GM12878 (cell line): ENCODE data around the gene DIPK1A. TPM values are rescaled to one million over a fixed set of nuclear protein-coding genes. Genes with fewer than 3 reads are reported as not detected.

Experiments
- ATF7 ChIP-seq: fragments of 450-650 bp; IDR thresholded peaks from 2 replicates; pipeline ENCODE4 v1.6.1; 2016; ENCODE audit warnings: low read depth, mild to moderate bottlenecking
- CEBPB ChIP-seq, 2 experiments: fragments of 150-350 bp in 1 of 2; IDR thresholded peaks; 2 replicates each; pipeline ENCODE4 v1.6.1; 2012 to 2014; ENCODE audit warnings: low read depth in 2 of 2, low read length in 2 of 2, borderline replicate concordance in 1 of 2, inconsistent platforms in 1 of 2
- EP300 ChIP-seq, 2 experiments: fragments of 150-350 bp in 1 of 2; IDR thresholded peaks; 2 replicates each; pipeline ENCODE4 v1.6.1; 2011 to 2012; ENCODE audit warnings: low read depth in 2 of 2, low read length in 2 of 2, borderline replicate concordance in 1 of 2, improper control_type of control experiment in 1 of 2, inconsistent platforms in 1 of 2; ENCODE audit not compliant: control insufficient read depth in 1 of 2
- ETV6 ChIP-seq, 2 experiments: fragments of 450-650 bp in 1 of 2; IDR thresholded peaks in 1 of 2; conservative IDR thresholded peaks in 1 of 2; 2 replicates each; pipeline ENCODE4 v1.6.1; 2014; ENCODE audit warnings: antibody characterized with exemption in 1 of 2, borderline replicate concordance in 1 of 2, low read depth in 1 of 2, mild to moderate bottlenecking in 1 of 2, moderate library complexity in 1 of 2
- KAT2A ChIP-seq: conservative IDR thresholded peaks from 2 replicates; pipeline ENCODE4 v1.6.1; 2011; ENCODE audit warnings: low read depth, low read length; ENCODE audit not compliant: control insufficient read depth
- KDM1A ChIP-seq: fragments of 200-600 bp; sonication (generic); IDR thresholded peaks from 2 replicates; pipeline ENCODE4 v1.6.1; 2016; ENCODE audit warnings: borderline replicate concordance
- MEF2A ChIP-seq: IDR thresholded peaks from 2 replicates; pipeline ENCODE4 v1.6.1; 2011; ENCODE audit warnings: low read depth, mild to moderate bottlenecking, low read length, moderate library complexity; ENCODE audit not compliant: insufficient read depth
- NR2C2 ChIP-seq: IDR thresholded peaks from 2 replicates; pipeline ENCODE4 v1.6.1; 2011; ENCODE audit warnings: borderline replicate concordance, low read depth; ENCODE audit not compliant: control insufficient read depth, insufficient read length
- RAD51 ChIP-seq: fragments of 450-650 bp; IDR thresholded peaks from 2 replicates; pipeline ENCODE4 v1.6.1; 2016; ENCODE audit warnings: moderate library complexity, mild to moderate bottlenecking, inconsistent platforms
- RCOR1 ChIP-seq: conservative IDR thresholded peaks from 2 replicates; pipeline ENCODE4 v1.6.1; 2012; ENCODE audit warnings: low read depth, low read length, improper control_type of control experiment
- SRF ChIP-seq, 2 experiments: IDR thresholded peaks; 2 replicates each; pipeline ENCODE4 v1.6.1; 2011; ENCODE audit warnings: low read depth in 2 of 2, low read length in 2 of 2, mild to moderate bottlenecking in 1 of 2, moderate library complexity in 1 of 2
- TCF3 ChIP-seq: IDR thresholded peaks from 2 replicates; pipeline ENCODE4 v1.6.1; 2012; ENCODE audit warnings: low read depth, mild to moderate bottlenecking, low read length, borderline replicate concordance; ENCODE audit not compliant: insufficient read depth
- polyA plus RNA-seq, 11 experiments: library from polyadenylated mRNA; depleted of rRNA in 4 of 11; unstranded in 6 of 11; stranded (reverse) in 5 of 11; fragments of >200 nt; fragmentation: Nextera tagmentation in 4 of 11; fragmentation: Illumina TruSeq in 1 of 11; extraction: Ambion mirVana in 4 of 11; extraction: Trizol in 1 of 11; gene quantifications; 1 replicate in 1 of 11; 2 replicates in 10 of 11; pipeline versions ENCODE4 v1.2.1 to v1.2.3, GENCODE V29; 2011 to 2016; ENCODE audit warnings: inconsistent platforms in 2 of 11, missing spikeins in 2 of 11, low read depth in 1 of 11
- total RNA-seq, 4 experiments: library from RNA; depleted of rRNA in 3 of 4; stranded (reverse); fragments of >200 nt in 3 of 4; fragmentation: Illumina TruSeq in 1 of 4; extraction: Trizol in 1 of 4; gene quantifications; 2 replicates each; pipeline versions ENCODE4 v1.2.1 to v1.2.3, GENCODE V29; 2013 to 2021
- TF ChIP-seq, protein P1 (sequence below): fragments of 450-650 bp; IDR thresholded peaks from 2 replicates; pipeline ENCODE4 v1.6.1; 2018; ENCODE audit warnings: borderline replicate concordance, mild to moderate bottlenecking; ENCODE audit not compliant: partially characterized antibody
- TF ChIP-seq, protein P2 (sequence below): IDR thresholded peaks from 2 replicates; pipeline ENCODE4 v1.6.1; 2012; ENCODE audit warnings: low read depth, low read length, improper control_type of control experiment
- TF ChIP-seq, protein P3 (sequence below): IDR thresholded peaks from 2 replicates; pipeline ENCODE4 v1.6.1; 2012; ENCODE audit warnings: low read depth, low read length, improper control_type of control experiment
- TF ChIP-seq, protein P4 (sequence below): IDR thresholded peaks from 2 replicates; pipeline ENCODE4 v1.6.1; 2012; ENCODE audit warnings: low read depth, low read length, improper control_type of control experiment
- TF ChIP-seq, protein P5 (sequence below): fragments of 450-650 bp; IDR thresholded peaks from 2 replicates; pipeline ENCODE4 v1.6.1; 2018; ENCODE audit warnings: mild to moderate bottlenecking, low read depth, moderate library complexity; ENCODE audit not compliant: partially characterized antibody

DIPK1A gene
- total and polyA plus RNA-seq, 10 of the 15 experiments (the other 5 are each of a cell fraction or from before 2014, with no cell fraction given) = 4.9 to 15.0 (median 9.7) TPM

DNA sequence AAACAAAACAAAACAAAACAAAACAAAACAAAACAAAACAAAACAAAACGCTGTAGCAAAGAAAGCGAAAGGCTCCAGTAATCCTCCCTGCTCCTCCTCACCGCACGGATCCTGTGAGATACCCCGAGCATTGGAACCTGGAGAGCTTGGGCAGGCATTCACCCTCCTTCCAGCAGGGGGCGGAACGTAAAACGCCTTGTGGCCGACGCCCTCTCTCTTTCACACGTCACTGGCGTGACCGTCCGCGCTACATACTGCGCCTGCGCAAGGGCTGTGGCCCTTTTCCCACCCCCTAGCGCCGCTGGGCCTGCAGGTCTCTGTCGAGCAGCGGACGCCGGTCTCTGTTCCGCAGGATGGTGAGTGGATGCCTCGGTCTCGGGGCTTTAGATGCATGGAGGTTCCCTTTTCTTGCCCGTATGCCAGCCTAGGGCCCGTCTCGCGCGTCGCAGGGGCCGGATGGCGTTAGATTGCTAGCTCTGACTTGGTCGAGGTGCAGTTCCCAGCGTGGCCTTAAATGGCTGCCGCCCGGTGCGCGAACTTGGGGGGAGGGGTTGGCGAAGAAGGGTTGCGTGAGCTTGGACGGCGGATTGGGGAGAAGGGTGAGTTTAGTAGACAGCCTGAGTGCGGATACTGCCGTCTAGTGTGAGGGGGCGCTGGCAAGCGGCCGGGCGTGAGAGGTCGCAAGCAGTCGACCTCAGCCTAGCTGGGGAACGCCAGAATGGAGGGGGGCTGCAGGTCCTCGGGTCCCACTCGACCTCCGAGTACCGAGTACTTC lies 129.3 kb downstream of the DIPK1A start, which contains the start of gene RPL5 (continued):
- TF ChIP-seq, protein P1, sequence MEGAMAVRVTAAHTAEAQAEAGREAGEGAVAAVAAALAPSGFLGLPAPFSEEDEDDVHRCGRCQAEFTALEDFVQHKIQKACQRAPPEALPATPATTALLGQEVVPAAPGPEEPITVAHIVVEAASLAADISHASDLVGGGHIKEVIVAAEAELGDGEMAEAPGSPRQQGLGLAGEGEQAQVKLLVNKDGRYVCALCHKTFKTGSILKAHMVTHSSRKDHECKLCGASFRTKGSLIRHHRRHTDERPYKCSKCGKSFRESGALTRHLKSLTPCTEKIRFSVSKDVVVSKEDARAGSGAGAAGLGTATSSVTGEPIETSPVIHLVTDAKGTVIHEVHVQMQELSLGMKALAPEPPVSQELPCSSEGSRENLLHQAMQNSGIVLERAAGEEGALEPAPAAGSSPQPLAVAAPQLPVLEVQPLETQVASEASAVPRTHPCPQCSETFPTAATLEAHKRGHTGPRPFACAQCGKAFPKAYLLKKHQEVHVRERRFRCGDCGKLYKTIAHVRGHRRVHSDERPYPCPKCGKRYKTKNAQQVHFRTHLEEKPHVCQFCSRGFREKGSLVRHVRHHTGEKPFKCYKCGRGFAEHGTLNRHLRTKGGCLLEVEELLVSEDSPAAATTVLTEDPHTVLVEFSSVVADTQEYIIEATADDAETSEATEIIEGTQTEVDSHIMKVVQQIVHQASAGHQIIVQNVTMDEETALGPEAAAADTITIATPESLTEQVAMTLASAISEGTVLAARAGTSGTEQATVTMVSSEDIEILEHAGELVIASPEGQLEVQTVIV = peak; percentile 62
- TF ChIP-seq SRF (IDR thresholded peaks at IDR 0.05; ENCODE audit: low read depth in 2 of 2, low read length in 2 of 2) = peak; percentile 51 to 71; a peak in 2 of 4 replicates
- TF ChIP-seq, protein P2, sequence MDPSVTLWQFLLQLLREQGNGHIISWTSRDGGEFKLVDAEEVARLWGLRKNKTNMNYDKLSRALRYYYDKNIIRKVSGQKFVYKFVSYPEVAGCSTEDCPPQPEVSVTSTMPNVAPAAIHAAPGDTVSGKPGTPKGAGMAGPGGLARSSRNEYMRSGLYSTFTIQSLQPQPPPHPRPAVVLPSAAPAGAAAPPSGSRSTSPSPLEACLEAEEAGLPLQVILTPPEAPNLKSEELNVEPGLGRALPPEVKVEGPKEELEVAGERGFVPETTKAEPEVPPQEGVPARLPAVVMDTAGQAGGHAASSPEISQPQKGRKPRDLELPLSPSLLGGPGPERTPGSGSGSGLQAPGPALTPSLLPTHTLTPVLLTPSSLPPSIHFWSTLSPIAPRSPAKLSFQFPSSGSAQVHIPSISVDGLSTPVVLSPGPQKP = no peak
- TF ChIP-seq EP300 (IDR thresholded peaks at IDR 0.05; ENCODE audit: borderline replicate concordance in 1 of 2, control insufficient read depth in 1 of 2, low read depth in 2 of 2, low read length in 2 of 2) = 0 out of 4 replicates have a peak, but pooled peaks of 1 of the 2 experiments have one; percentile 29
- TF ChIP-seq, protein P3, sequence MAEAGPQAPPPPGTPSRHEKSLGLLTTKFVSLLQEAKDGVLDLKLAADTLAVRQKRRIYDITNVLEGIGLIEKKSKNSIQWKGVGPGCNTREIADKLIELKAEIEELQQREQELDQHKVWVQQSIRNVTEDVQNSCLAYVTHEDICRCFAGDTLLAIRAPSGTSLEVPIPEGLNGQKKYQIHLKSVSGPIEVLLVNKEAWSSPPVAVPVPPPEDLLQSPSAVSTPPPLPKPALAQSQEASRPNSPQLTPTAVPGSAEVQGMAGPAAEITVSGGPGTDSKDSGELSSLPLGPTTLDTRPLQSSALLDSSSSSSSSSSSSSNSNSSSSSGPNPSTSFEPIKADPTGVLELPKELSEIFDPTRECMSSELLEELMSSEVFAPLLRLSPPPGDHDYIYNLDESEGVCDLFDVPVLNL = 0 out of 2 replicates have a peak, but pooled peaks have one; percentile 16
- TF ChIP-seq, protein P4, sequence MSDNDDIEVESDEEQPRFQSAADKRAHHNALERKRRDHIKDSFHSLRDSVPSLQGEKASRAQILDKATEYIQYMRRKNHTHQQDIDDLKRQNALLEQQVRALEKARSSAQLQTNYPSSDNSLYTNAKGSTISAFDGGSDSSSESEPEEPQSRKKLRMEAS = peak; percentile 96; the same call in 1 of the 2 replicates
- peak; percentile 73 for TF ChIP-seq ATF7
- no peak for TF ChIP-seq KDM1A
- TF ChIP-seq, protein P5, sequence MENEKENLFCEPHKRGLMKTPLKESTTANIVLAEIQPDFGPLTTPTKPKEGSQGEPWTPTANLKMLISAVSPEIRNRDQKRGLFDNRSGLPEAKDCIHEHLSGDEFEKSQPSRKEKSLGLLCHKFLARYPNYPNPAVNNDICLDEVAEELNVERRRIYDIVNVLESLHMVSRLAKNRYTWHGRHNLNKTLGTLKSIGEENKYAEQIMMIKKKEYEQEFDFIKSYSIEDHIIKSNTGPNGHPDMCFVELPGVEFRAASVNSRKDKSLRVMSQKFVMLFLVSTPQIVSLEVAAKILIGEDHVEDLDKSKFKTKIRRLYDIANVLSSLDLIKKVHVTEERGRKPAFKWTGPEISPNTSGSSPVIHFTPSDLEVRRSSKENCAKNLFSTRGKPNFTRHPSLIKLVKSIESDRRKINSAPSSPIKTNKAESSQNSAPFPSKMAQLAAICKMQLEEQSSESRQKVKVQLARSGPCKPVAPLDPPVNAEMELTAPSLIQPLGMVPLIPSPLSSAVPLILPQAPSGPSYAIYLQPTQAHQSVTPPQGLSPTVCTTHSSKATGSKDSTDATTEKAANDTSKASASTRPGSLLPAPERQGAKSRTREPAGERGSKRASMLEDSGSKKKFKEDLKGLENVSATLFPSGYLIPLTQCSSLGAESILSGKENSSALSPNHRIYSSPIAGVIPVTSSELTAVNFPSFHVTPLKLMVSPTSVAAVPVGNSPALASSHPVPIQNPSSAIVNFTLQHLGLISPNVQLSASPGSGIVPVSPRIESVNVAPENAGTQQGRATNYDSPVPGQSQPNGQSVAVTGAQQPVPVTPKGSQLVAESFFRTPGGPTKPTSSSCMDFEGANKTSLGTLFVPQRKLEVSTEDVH = peak; percentile 67
- 0 out of 2 replicates have a peak, but pooled peaks have one; percentile 5 for TF ChIP-seq RAD51
- peak; percentile 91 for TF ChIP-seq KAT2A
- TF ChIP-seq RCOR1 = no peak
- TF ChIP-seq NR2C2 = no peak
- TF ChIP-seq MEF2A = 0 out of 2 replicates have a peak, but pooled peaks have one; percentile 49
- peak in 1 of 2 experiments; percentile 6; a peak in 1 of 4 replicates for TF ChIP-seq ETV6 (conservative IDR thresholded peaks at IDR 0.05 in 1 of 2, IDR thresholded peaks at IDR 0.05 in 1 of 2; ENCODE audit: borderline replicate concordance in 1 of 2, low read depth in 1 of 2)
- no peak for TF ChIP-seq CEBPB (IDR thresholded peaks at IDR 0.05; ENCODE audit: borderline replicate concordance in 1 of 2, low read depth in 2 of 2, low read length in 2 of 2)
- TF ChIP-seq TCF3 = peak; percentile 42; the same call in 1 of the 2 replicates
